Astrocyte of the cerebellum (primary cell): ENCODE data around the gene GRXCR1.

Experiments used
- DNase-seq: peaks from one replicate; pipeline ENCODE4 v3.0.0-alpha.2; 2011; ENCODE audit warnings: low read depth
- H3K4me3 ChIP-seq: 2 replicates; pipeline ENCODE4 v1.5.1; 2011; ENCODE audit warnings: mild to moderate bottlenecking, low read depth, low read length, moderate library complexity
- in situ Hi-C: cut with HindIII; loops from 2 replicates; pipeline ENCODE4 v1.10.0; 2017; ENCODE audit warnings: low sequenced_read_pairs
- TF ChIP-seq, protein P1 (sequence below): IDR thresholded peaks from 2 replicates; pipeline ENCODE4 v1.5.1; 2012; ENCODE audit warnings: low read length, low read depth, moderate library complexity, mild to moderate bottlenecking; ENCODE audit errors: missing control alignments

The GRXCR1 gene

DNA sequence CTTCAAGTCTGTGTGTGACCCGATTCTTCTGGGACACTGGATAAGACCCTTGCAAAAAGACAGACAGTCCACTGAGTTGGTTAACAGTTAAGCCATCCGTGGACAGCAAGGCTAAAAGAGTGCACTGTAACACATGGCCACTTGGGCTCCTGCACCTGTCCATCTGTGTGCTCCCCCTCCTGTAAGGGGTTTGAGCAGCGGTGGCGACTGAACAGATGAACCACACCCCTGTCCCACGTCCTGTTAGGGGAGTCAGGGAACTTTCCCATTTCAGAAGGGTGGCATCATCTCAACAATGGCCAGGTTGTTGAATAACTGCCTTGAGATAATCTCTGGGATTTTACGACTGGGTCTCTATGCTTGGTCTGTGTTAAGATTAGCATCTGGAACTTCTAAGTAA, 178.6 kb downstream of the GRXCR1 start:
- in situ Hi-C loops, result no loop called here
- DNase-seq, result no peak
- no peak overlapping the region for H3K4me3 ChIP-seq
- TF ChIP-seq, protein P1, sequence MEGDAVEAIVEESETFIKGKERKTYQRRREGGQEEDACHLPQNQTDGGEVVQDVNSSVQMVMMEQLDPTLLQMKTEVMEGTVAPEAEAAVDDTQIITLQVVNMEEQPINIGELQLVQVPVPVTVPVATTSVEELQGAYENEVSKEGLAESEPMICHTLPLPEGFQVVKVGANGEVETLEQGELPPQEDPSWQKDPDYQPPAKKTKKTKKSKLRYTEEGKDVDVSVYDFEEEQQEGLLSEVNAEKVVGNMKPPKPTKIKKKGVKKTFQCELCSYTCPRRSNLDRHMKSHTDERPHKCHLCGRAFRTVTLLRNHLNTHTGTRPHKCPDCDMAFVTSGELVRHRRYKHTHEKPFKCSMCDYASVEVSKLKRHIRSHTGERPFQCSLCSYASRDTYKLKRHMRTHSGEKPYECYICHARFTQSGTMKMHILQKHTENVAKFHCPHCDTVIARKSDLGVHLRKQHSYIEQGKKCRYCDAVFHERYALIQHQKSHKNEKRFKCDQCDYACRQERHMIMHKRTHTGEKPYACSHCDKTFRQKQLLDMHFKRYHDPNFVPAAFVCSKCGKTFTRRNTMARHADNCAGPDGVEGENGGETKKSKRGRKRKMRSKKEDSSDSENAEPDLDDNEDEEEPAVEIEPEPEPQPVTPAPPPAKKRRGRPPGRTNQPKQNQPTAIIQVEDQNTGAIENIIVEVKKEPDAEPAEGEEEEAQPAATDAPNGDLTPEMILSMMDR, result no peak
